ENCODE data around the gene PLOD1.

- TF ChIP-seq CTCF (IDR thresholded peaks at IDR 0.05) (no peak), ZFX (IDR thresholded peaks at IDR 0.05; ENCODE audit: borderline replicate concordance) (no peak)
These were observed 47.0 kb downstream of the PLOD1 start for GRCh38 chr1:11981378-11982009.

Data from 22Rv1 (cell line).